NCI-H1436 (cell line): ENCODE measurements around the gene TMEM178A.

ENCODE experiments used
- DNase-seq: peaks from one replicate; lab custom pipeline; 2025; lab: John Stamatoyannopoulos, UW

TMEM178A gene

DNA sequence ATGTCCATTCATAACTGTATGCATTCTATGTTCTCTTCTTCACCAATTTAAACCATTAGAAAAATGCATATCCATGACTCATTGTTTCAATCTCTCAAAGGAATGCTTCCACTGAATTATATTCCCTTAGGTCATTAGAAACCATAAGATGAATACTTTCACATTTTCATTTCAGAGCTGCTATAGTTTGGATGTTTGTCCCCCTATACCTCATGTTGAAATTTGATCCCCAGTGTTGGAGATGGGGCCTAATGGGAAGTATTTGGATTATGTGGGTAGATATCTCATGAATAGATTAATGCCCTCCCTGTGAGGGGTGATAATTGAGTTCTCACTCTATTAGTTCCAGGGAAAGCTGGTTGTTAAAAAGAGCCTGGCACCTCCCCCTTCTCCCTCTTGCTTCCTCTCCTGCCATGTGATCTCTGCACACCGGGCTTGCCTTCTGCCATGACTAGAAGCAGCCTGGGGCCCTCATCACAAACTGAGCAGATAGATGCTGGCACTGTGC, 77.6 kb downstream of the TMEM178A start:
- no peak for DNase-seq

DNA sequence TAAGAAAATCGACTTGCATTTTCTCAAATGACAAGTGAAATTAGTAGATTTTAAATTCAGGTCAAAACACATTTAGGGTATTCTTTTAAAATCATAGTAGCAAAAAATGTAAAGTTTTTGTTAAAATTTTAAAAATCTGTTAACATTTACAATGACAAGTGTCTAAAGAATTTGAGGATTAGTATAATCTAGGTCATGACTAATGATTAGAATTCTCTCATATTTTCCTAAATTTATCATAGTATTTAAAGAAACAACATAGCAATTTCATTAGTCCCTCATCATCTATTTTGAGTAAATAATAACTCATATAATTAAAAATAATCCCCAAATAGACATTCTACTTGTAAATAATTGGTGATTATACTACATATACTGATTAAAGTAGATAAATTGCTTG, 89.7 kb downstream of the TMEM178A start:
- DNase-seq, result no peak

DNA sequence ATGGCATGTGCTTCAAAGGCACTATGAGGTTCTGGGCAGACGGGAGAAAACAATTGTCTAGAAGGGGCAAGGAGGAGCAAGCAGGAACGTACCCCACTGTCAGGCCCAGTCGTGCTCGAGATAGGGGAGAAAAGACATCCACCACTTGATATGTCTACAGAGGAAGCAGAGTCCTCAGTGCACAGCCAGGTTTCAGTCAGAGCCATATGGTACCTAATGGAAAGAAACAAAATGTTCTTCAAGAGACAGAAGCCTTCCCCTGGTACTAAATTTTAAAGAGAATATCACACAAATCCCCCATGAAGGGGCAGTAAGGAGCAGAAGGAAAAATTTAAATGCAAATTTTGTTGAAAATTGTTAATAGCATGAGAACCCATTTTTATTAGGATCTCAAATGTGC, 91.4 kb downstream of the TMEM178A start:
- no peak for DNase-seq

DNA sequence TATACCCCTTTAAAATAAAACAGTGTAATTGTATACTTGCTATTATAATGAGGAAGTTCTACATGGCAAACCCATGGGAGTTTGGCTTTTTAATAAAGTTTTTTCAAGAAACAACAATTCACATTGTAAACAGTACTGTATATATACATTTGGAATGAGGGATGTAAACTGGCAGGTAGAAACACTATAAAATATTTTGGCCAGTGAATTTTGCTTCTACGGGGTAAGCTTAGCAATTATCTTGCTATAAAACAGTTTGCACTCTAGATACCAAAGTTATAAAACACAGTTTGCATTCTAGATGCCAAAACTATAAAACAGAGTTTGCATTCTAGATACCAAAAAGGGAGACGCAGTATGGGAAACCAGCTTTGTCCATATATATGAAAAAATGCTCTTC, 96.7 kb downstream of the TMEM178A start:
- no peak for DNase-seq
